Common myeloid progenitor, CD34-positive (primary cell): ENCODE measurements around the gene BCR.
A peak's percentile ranks its signal among the peaks of the same experiment; 100 is the strongest.

Source experiments
- CTCF ChIA-PET: fragments of 350-600 bp; sonication (Branson Sonifier 250); formaldehyde crosslinking; loops from one replicate; lab custom pipeline; 2021; ENCODE audit warnings: antibody characterized with exemption; lab: Charles Lee
- POLR2A ChIA-PET: fragments of 350-600 bp; sonication (Branson Sonifier 250); formaldehyde crosslinking; loops from one replicate; lab custom pipeline; 2021; ENCODE audit warnings: antibody characterized with exemption; lab: Charles Lee
- DNase-seq, 3 donors: peaks; one replicate each; pipeline versions ENCODE4 v3.0.0 to v3.0.0-alpha.2; 2013
- H3K27ac ChIP-seq, 2 experiments: 1 replicate in 1 of 2; 2 replicates in 1 of 2; pipeline ENCODE4 v1.7.0; 2013; ENCODE audit warnings: inconsistent platforms in 2 of 2, low read length in 2 of 2, mild to moderate bottlenecking in 2 of 2, low read depth in 1 of 2, moderate library complexity in 1 of 2; ENCODE audit not compliant: severe bottlenecking in 2 of 2, insufficient read depth in 1 of 2, poor library complexity in 1 of 2
- H3K27me3 ChIP-seq, 5 experiments: replicated peaks in 2 of 5; 1 replicate in 3 of 5; 2 replicates in 2 of 5; pipeline versions ENCODE4 v1.6.1 to v1.7.0; 2013; ENCODE audit warnings: low read length in 4 of 5, mild to moderate bottlenecking in 2 of 5, moderate library complexity in 2 of 5, inconsistent platforms in 1 of 5; ENCODE audit not compliant: insufficient read depth in 5 of 5, control insufficient read depth in 4 of 5
- H3K36me3 ChIP-seq, 4 experiments: 1 replicate in 2 of 4; 2 replicates in 2 of 4; pipeline versions ENCODE4 v1.6.1 to v1.7.0; 2013; ENCODE audit warnings: low read length in 3 of 4, control low read depth in 1 of 4, mild to moderate bottlenecking in 1 of 4; ENCODE audit not compliant: control insufficient read depth in 4 of 4, insufficient read depth in 4 of 4
- H3K4me1 ChIP-seq, 4 experiments: 1 replicate in 3 of 4; 2 replicates in 1 of 4; pipeline versions ENCODE4 v1.6.1 to v1.7.1; 2013; ENCODE audit warnings: low read length in 3 of 4, mild to moderate bottlenecking in 3 of 4, control low read depth in 1 of 4, inconsistent platforms in 1 of 4, moderate library complexity in 1 of 4; ENCODE audit not compliant: control insufficient read depth in 4 of 4, insufficient read depth in 4 of 4; ENCODE audit errors: control extremely low read depth in 1 of 4
- H3K4me3 ChIP-seq, 7 experiments: 1 replicate in 4 of 7; 2 replicates in 3 of 7; pipeline versions ENCODE4 v1.5.1 to v1.7.0; 2013; ENCODE audit warnings: mild to moderate bottlenecking in 7 of 7, low read length in 6 of 7, moderate library complexity in 6 of 7, inconsistent platforms in 2 of 7, low read depth in 2 of 7, control low read depth in 1 of 7; ENCODE audit not compliant: insufficient read depth in 4 of 7, control insufficient read depth in 1 of 7; ENCODE audit errors: extremely low read depth in 1 of 7
- H3K9me3 ChIP-seq, 5 experiments: 1 replicate in 4 of 5; 2 replicates in 1 of 5; pipeline versions ENCODE4 v1.6.1 to v1.7.1; 2013; ENCODE audit warnings: low read length in 4 of 5, mild to moderate bottlenecking in 2 of 5, inconsistent platforms in 1 of 5, low read depth in 1 of 5, moderate library complexity in 1 of 5; ENCODE audit not compliant: control insufficient read depth in 4 of 5, insufficient read depth in 2 of 5; ENCODE audit errors: control extremely low read depth in 1 of 5
- WGBS: methylation state at CpG from one replicate; pipeline ENCODE4 v1.1.5; 2013; ENCODE audit not compliant: insufficient coverage; 5-methylcytosine and 5-hydroxymethylcytosine counted together

BCR gene

DNA sequence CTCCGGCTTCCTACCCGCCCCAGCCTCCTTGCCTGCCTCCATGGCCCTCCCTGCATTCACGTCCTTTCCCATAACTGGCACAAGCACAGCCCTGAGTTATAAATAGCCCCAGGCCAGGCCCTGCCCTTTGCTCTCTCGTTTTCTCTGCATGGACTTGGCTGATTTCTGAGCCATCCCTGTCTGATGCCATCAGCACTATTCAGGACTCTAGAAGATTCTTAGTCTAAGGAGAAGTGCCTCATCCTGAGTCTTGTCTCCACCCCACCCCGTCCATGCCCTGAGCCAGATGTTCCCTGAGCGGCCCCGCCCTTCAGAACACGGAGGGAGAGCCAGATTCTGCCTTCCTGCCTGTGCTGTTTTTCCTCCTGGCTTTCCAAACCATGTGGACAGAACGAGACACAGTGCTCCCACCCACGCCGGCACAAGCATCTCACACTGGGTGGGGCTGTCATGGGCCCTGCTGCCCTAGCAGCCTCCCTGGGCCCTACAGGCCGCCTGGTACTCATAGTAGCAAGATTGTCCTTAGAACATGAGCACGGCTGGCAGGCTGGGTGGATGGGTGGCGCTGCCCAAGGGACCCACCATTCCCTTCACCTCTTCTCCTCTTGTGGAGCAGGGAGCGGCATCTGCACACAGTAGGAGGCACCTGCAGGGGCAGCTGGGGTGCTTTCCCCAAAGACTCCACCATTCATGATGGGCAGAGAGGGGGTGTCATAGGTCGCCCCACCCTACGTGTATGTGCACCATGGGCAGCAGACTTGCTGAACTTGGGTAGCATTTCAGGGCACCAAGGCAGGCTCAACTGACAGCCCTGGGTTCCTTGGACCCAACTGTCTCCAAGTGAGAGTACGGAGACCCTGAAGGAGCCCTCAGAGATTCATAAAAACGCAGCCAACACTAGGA is 76.9 kb downstream of the BCR start:
- H3K9me3 ChIP-seq: no peaks in the 10 kb centered on the region
- no peak for DNase-seq
- peak overlapping the region in 1 of 2 experiments; percentile 20 for H3K27ac ChIP-seq
- peaks cover 0 to 1% (median 0%) of the 10 kb centered on the region in 4 experiments for H3K4me1 ChIP-seq
- H3K27me3 ChIP-seq: no peaks in the 10 kb centered on the region
- H3K4me3 ChIP-seq: no peak overlapping the region
- ChIA-PET CTCF (no interaction called here), POLR2A (no interaction called here)
- WGBS: 94% methylated on average over 12 of the region's 19 CpGs
- peaks cover 14 to 89% (median 70%) of the 10 kb centered on the region in 4 experiments for H3K36me3 ChIP-seq

DNA sequence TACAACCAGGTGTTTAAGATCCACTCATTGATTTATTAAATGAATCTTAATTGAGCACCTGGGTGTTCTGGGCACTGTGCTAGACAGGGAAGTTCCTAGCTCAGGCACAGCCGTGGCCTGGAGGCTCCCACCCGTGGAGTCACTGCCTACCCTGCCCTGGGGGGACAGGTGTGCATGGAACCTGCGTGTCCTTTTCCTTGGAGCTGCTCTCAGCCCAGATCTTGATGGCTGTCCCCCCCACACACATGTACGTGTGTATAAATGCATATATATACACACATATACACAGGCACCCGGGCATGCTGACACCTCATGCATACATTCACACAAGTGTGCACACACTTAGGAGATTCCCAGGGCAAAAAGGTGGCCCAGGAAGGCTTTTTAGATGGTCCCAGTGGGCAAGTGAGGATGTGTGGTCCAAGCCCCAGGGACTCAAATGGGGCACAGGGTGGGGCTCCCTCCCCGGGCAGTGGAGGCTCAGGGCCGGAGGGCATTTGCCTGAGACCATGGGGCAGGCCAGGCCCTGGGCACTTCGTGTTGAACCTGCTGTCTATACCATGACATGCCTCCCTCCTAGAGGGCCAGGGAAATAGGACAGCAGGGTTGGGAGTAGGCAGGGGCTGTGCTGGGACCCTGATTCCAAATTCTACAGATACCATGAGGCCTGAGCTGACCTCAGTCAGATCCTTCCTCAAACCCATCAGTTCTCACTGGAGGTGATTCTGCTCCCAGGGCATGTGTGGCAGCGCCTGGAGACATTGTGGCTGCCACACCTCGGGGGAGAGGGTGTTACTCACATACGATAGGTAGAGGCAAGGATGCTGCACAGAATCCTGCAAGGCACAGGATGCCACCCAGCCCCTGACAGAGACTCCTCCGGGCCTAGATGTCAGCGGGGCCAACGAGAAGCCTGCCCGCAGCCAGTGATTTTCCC is 77.8 kb downstream of the BCR start:
- 97% methylated on average over 10 of the region's 15 CpGs for WGBS
- ChIA-PET CTCF (interaction anchor here (1.1 kb wide), 1 partner anchor 73 kb away, joined by 4 read pairs; no protein-coding TSS in a partner anchor), POLR2A (no interaction called here)
- Histone ChIP-seq H3K27ac (no peak overlapping the region), H3K4me3 (no peak overlapping the region), H3K27me3 (no peaks in the 10 kb centered on the region), H3K9me3 (no peaks in the 10 kb centered on the region), H3K36me3 (peaks cover 14 to 96% (median 71%) of the 10 kb centered on the region in 4 experiments), H3K4me1 (peaks cover 0 to 1% (median 0%) of the 10 kb centered on the region in 4 experiments)
- no peak for DNase-seq

- peak overlapping the region in 1 of 2 experiments; percentile 1 for H3K27ac ChIP-seq
- WGBS: 96% methylated on average over 10 of the region's 11 CpGs
- peaks cover 11 to 96% (median 72%) of the 10 kb centered on the region in 4 experiments for H3K36me3 ChIP-seq
- H3K9me3 ChIP-seq: no peaks in the 10 kb centered on the region
- no peaks in the 10 kb centered on the region for H3K27me3 ChIP-seq
- CTCF ChIA-PET: interaction anchor here (0.6 to 1.1 kb wide), 2 partner anchors 32 to 73 kb away, joined by 3 to 4 read pairs; no protein-coding TSS in a partner anchor
- H3K4me1 ChIP-seq: peaks cover 0 to 1% (median 0%) of the 10 kb centered on the region in 4 experiments
- POLR2A ChIA-PET: no interaction called here
- DNase-seq: no peak
- no peak overlapping the region for H3K4me3 ChIP-seq
Observed at GRCh38 chr22:23258826-23259170, 78.5 kb downstream of the BCR start.

- no peak overlapping the region for H3K4me3 ChIP-seq
- no peaks in the 10 kb centered on the region for H3K27me3 ChIP-seq
- ChIA-PET POLR2A (no interaction called here), CTCF (interaction anchor here (1.2 to 2.8 kb wide), 4 partner anchors 8 to 82 kb away, joined by 3 to 6 read pairs (median 5); no protein-coding TSS in a partner anchor)
- H3K4me1 ChIP-seq: peaks cover 0 to 1% (median 0%) of the 10 kb centered on the region in 4 experiments
- DNase-seq: no peak
- H3K36me3 ChIP-seq: peaks cover 6 to 96% (median 71%) of the 10 kb centered on the region in 4 experiments
- H3K27ac ChIP-seq: peak overlapping the region in 1 of 2 experiments; percentile 38
- no peaks in the 10 kb centered on the region for H3K9me3 ChIP-seq
- 96% methylated on average over 4 of the region's 13 CpGs for WGBS
Observed at GRCh38 chr22:23259916-23260644, 79.8 kb downstream of the BCR start.

- H3K4me1 ChIP-seq: no peaks in the 10 kb centered on the region
- H3K9me3 ChIP-seq: no peaks in the 10 kb centered on the region
- DNase-seq: no peak
- no peaks in the 10 kb centered on the region for H3K27me3 ChIP-seq
- no peak overlapping the region for H3K27ac ChIP-seq
- ChIA-PET POLR2A (no interaction called here), CTCF (interaction anchor here (1.1 to 2.8 kb wide), 5 partner anchors 9 to 83 kb away, joined by 3 to 6 read pairs (median 4); no protein-coding TSS in a partner anchor)
- 96% methylated on average over 16 of the region's 21 CpGs for WGBS
- H3K36me3 ChIP-seq: peaks cover 5 to 96% (median 70%) of the 10 kb centered on the region in 4 experiments
- no peak overlapping the region for H3K4me3 ChIP-seq
Observed at GRCh38 chr22:23260645-23261581, 80.6 kb downstream of the BCR start.
